HCT116 (cell line): ENCODE measurements around the gene GJB5. TPM values are rescaled to one million over a fixed set of nuclear protein-coding genes. Genes with fewer than 3 reads are reported as not detected.

Source experiments
- ATAC-seq: fragments of 200-7000 bp; cut with Tn5 transposase; 2 replicates; pipeline ENCODE4 v1.9.1; 2020; ENCODE audit warnings: mild to moderate bottlenecking, moderate library complexity
- BruUV-seq: library from RNA; stranded (reverse); fragments of 400-500 nt; replicated peaks from 2 replicates; lab custom pipeline; 2021; lab: Mats Ljungman, UMichigan
- CTCF ChIA-PET: fragments of 300-600 bp; sonication (Branson Sonifier 250); formaldehyde crosslinking; loops from one replicate; lab custom pipeline; 2021; ENCODE audit warnings: antibody characterized with exemption; lab: Charles Lee
- POLR2A ChIA-PET: fragments of 300-600, 350-600 bp; sonication (Branson Sonifier 250); formaldehyde crosslinking; loops from one replicate; lab custom pipeline; 2021; ENCODE audit warnings: antibody characterized with exemption; lab: Charles Lee
- RAD21 ChIA-PET, 2 experiments: fragments of 300-600 bp; sonication (Branson Sonifier 250); formaldehyde crosslinking; loops; one replicate each; lab custom pipeline; 2023; ENCODE audit warnings: low total read pairs in 2 of 2; ENCODE audit not compliant: uncharacterized antibody in 2 of 2, unreplicated experiment in 2 of 2, low non-redundant PET in 1 of 2; lab: Charles Lee
- DNase-seq: peaks from one replicate; pipeline ENCODE4 v3.0.0-alpha.2; 2010; ENCODE audit warnings: low read depth, low spot score
- H2AFZ ChIP-seq: fragments of 200-600 bp; shearing (Covaris generic), sonication (generic); 2 replicates; pipeline ENCODE4 v1.6.1; 2017; ENCODE audit warnings: low read depth, mixed run types, mixed read lengths, antibody characterized with exemption, low read length; ENCODE audit not compliant: poor library complexity, severe bottlenecking
- H3K27ac ChIP-seq: 2 replicates; pipeline ENCODE4 v1.5.1; 2012; ENCODE audit warnings: low read depth, low read length
- H3K27me3 ChIP-seq: fragments of 200-600 bp; sonication (generic); 2 replicates; pipeline ENCODE4 v1.6.1; 2016; ENCODE audit warnings: mixed run types, low read length, mixed read lengths; ENCODE audit not compliant: insufficient read depth
- H3K36me3 ChIP-seq, 2 experiments: fragments of 200-500 bp in 1 of 2; fragments of 200-600 bp in 1 of 2; sonication (Bioruptor generic) in 1 of 2; sonication (generic) in 1 of 2; 2 replicates each; pipeline versions ENCODE4 v1.5.1 to v1.6.1; 2014 to 2016; ENCODE audit warnings: low read length in 2 of 2, inconsistent platforms in 1 of 2, mixed read lengths in 1 of 2, mixed run types in 1 of 2; ENCODE audit not compliant: insufficient read depth in 2 of 2, control insufficient read depth in 1 of 2
- H3K4me1 ChIP-seq, 2 experiments: fragments of 200-600 bp in 1 of 2; sonication (generic) in 1 of 2; 2 replicates each; pipeline versions ENCODE4 v1.5.1 to v1.6.1; 2012 to 2017; ENCODE audit warnings: low read length in 2 of 2, inconsistent platforms in 1 of 2, mild to moderate bottlenecking in 1 of 2, mixed read lengths in 1 of 2, mixed run types in 1 of 2, moderate library complexity in 1 of 2; ENCODE audit not compliant: insufficient read depth in 2 of 2, control insufficient read depth in 1 of 2
- H3K4me2 ChIP-seq: fragments of 200-600 bp; sonication (generic); 2 replicates; pipeline ENCODE4 v1.6.1; 2017; ENCODE audit warnings: mixed run types, low read length, mixed read lengths
- H3K4me3 ChIP-seq, 2 experiments: fragments of 200-600 bp in 1 of 2; sonication (generic) in 1 of 2; replicated peaks in 1 of 2; 2 replicates each; pipeline ENCODE4 v1.5.1; 2011 to 2016; ENCODE audit warnings: low read length in 2 of 2, control low read depth in 1 of 2, low read depth in 1 of 2, mild to moderate bottlenecking in 1 of 2, mixed read lengths in 1 of 2, mixed run types in 1 of 2
- H3K79me2 ChIP-seq: fragments of 200-600 bp; sonication (generic); 2 replicates; pipeline ENCODE4 v1.6.1; 2017; ENCODE audit warnings: mild to moderate bottlenecking, mixed run types, low read length, moderate library complexity, mixed read lengths; ENCODE audit not compliant: insufficient read depth
- H3K9ac ChIP-seq: fragments of 200-600 bp; sonication (generic); 2 replicates; pipeline ENCODE4 v1.6.1; 2016; ENCODE audit warnings: low read length, mixed read lengths
- H3K9me2 ChIP-seq: fragments of 200-600 bp; sonication (generic), shearing (Covaris generic); 2 replicates; pipeline ENCODE4 v1.6.1; 2017; ENCODE audit warnings: mixed run types, mild to moderate bottlenecking, moderate library complexity; ENCODE audit not compliant: insufficient read depth
- H3K9me3 ChIP-seq, 2 experiments: fragments of 200-500 bp in 1 of 2; fragments of 200-600 bp in 1 of 2; sonication (Bioruptor generic) in 1 of 2; sonication (generic) in 1 of 2; 2 replicates each; pipeline ENCODE4 v1.6.1; 2014 to 2017; ENCODE audit warnings: low read length in 2 of 2, mixed read lengths in 2 of 2, inconsistent platforms in 1 of 2, low read depth in 1 of 2, mild to moderate bottlenecking in 1 of 2, mixed run types in 1 of 2, moderate library complexity in 1 of 2; ENCODE audit not compliant: control insufficient read depth in 1 of 2, insufficient read depth in 1 of 2
- H4K20me1 ChIP-seq: fragments of 200-600 bp; sonication (generic), shearing (Covaris generic); 2 replicates; pipeline ENCODE4 v1.6.1; 2017; ENCODE audit warnings: mixed run types, mild to moderate bottlenecking, moderate library complexity; ENCODE audit not compliant: insufficient read depth
- CTCF ChIP-seq, 3 experiments: fragments of 200-600 bp in 1 of 3; sonication (generic) in 1 of 3; IDR thresholded peaks in 2 of 3; conservative IDR thresholded peaks in 1 of 3; 2 replicates each; pipeline ENCODE4 v1.5.1; 2012 to 2017; ENCODE audit warnings: low read depth in 2 of 3, low read length in 2 of 3, antibody characterized with exemption in 1 of 3, borderline replicate concordance in 1 of 3, control low read depth in 1 of 3, mild to moderate bottlenecking in 1 of 3, mixed read lengths in 1 of 3, mixed run types in 1 of 3, moderate library complexity in 1 of 3; ENCODE audit not compliant: insufficient read depth in 1 of 3
- ELF1 ChIP-seq: IDR thresholded peaks from 2 replicates; pipeline ENCODE4 v1.6.1; 2012; ENCODE audit warnings: low read depth, borderline replicate concordance
- EZH2 ChIP-seq: fragments of 200-600 bp; sonication (generic); IDR thresholded peaks from 2 replicates; pipeline ENCODE4 v1.6.1; 2017; ENCODE audit warnings: antibody characterized with exemption, mixed run types
- EZH2phosphoT487 ChIP-seq: fragments of 200-600 bp; IDR thresholded peaks from 2 replicates; pipeline ENCODE4 v1.6.1; 2018; ENCODE audit warnings: antibody characterized with exemption, borderline replicate concordance
- FOSL1 ChIP-seq: IDR thresholded peaks from 2 replicates; pipeline ENCODE4 v1.6.1; 2012; ENCODE audit warnings: low read depth
- REST ChIP-seq: IDR thresholded peaks from 2 replicates; pipeline ENCODE4 v1.6.1; 2012; ENCODE audit warnings: low read depth
- SIN3A ChIP-seq: IDR thresholded peaks from 2 replicates; pipeline ENCODE4 v1.6.1; 2012; ENCODE audit warnings: low read depth
- intact Hi-C: fragments of 100-400 bp; cut with micrococcal nuclease; formaldehyde crosslinking; loops from 2 replicates; pipeline ENCODE4 v1.10.0; 2022
- total RNA-seq: library from RNA; stranded (reverse); gene quantifications from one replicate; pipeline ENCODE4 v1.2.1, GENCODE V29; 2021; ENCODE audit not compliant: unreplicated experiment

Gene GJB5
- total RNA-seq, 1 experiment from 2014 or later = 4.6 TPM

GRCh38 chr1:34714386-34714785, 40.5 kb upstream of the GJB5 start:
- Histone ChIP-seq H3K4me1 (0 out of 4 replicates have a peak, but pooled peaks cover 0 to 4% of the 10 kb centered on the region in 2 experiments), H3K27me3 (peaks cover 5% of the 10 kb centered on the region; the same call in 1 of the 2 replicates), H3K4me3 (no peak overlapping the region), H3K27ac (no peak overlapping the region), H3K9me2 (no peaks in the 10 kb centered on the region), H3K9me3 (no peaks in the 10 kb centered on the region), H3K79me2 (no peaks in the 10 kb centered on the region), H3K4me2 (no peak overlapping the region), H3K9ac (no peak overlapping the region), H4K20me1 (no peaks in the 10 kb centered on the region), H3K36me3 (no peaks in the 10 kb centered on the region), H2AFZ (no peak overlapping the region)
- ChIA-PET RAD21 (no interaction called here), CTCF (no interaction called here), POLR2A (no interaction called here)
- BruUV-seq = no TSS peak
- DNase-seq (no peak), ATAC-seq (no peak)
- no peak for TF ChIP-seq CTCF (IDR thresholded peaks at IDR 0.05 in 2 of 3, conservative IDR thresholded peaks at IDR 0.05 in 1 of 3; ENCODE audit: borderline replicate concordance in 1 of 3, insufficient read depth in 1 of 3, low read depth in 2 of 3, low read length in 2 of 3)
- intact Hi-C loops = no loop called here

DNA sequence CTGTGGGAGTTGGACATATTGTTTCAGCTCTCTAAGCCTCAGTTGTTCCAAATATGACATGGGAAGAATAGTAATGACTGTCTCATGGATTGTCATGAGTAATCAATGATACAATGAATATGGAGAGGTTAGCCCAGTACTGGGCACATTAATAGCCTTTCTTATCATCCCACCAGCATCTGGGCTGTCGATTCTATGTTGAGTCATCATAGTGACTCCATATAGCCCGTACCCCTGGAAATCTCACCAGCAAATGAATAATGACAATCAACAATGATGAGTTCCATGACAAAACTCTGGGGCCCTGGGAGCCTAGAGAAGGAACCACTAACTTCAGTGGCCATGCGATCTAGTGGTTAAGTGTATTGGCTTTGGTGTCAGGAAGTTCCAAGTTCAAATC, 39.7 kb upstream of the GJB5 start:
- CTCF ChIA-PET = no interaction called here
- no TSS peak for BruUV-seq

More for the DNA sequence above, 39.7 kb upstream of the GJB5 start:
- H3K4me3 ChIP-seq = no peak overlapping the region
- 0 out of 4 replicates have a peak, but pooled peaks cover 0 to 4% of the 10 kb centered on the region in 2 experiments for H3K4me1 ChIP-seq
- H3K4me2 ChIP-seq = no peak overlapping the region
- no peak for ATAC-seq
- no peak overlapping the region for H3K27ac ChIP-seq
- H3K27me3 ChIP-seq = peaks cover 12% of the 10 kb centered on the region; the same call in 1 of the 2 replicates
- H3K79me2 ChIP-seq = no peaks in the 10 kb centered on the region
- POLR2A ChIA-PET = no interaction called here
- no peak overlapping the region for H3K9ac ChIP-seq
- no peaks in the 10 kb centered on the region for H4K20me1 ChIP-seq
- no peaks in the 10 kb centered on the region for H3K36me3 ChIP-seq
- H3K9me3 ChIP-seq = no peaks in the 10 kb centered on the region
- no peak for DNase-seq
- no peak overlapping the region for H2AFZ ChIP-seq
- intact Hi-C loops = no loop called here
- H3K9me2 ChIP-seq = no peaks in the 10 kb centered on the region
- TF ChIP-seq REST = no peak
- no peak for TF ChIP-seq SIN3A
- TF ChIP-seq EZH2phosphoT487 = no peak
- no peak for TF ChIP-seq FOSL1
- no peak for TF ChIP-seq ELF1
- TF ChIP-seq EZH2 = no peak
- RAD21 ChIA-PET = no interaction called here
